AG08395 (cell line): Measurements from ENCODE around the gene PLEKHG5.
A peak's percentile ranks its signal among the peaks of the same experiment; 100 is the strongest.

ENCODE experiments used
- DNase-seq: peaks from one replicate; pipeline ENCODE4 v3.0.0; 2012; ENCODE audit warnings: mixed read lengths, low spot score

The PLEKHG5 gene

DNA sequence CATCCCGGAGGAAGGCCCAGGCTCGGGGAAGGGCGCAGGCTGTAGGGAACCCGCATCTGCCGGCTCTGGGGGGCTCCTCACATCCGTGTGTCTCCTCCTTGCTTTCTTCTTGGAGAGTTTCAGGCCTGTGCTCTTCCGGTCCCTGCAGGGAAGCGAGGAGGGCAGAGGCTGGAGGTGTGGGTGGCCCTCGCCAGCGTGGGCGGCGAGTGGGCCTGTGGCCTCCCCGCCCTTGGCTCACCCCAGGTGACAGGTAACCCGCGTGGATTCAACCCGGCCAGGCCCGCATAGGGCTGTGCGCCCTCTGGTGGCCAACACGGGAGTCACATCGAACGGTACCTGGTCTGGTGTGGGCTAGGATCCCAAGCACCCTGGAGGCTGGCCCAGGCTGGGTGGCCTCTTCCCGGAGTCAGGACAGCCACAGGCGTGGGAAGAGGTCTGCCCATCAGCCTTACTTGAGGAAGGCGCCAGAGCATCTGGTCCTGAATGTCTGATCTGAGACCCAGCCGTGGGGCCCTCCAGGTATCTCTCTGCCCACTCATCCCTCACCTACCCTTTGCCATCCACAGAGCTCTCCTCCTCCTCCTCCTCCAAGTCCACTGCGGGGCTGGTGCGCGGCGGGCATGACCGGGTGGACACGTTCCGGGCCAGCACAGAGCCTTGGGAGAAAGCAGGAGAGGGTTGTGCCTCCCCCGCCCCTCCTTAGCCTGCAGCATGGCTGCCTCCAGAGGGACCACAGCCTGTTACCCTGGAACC is 15.9 kb downstream of the PLEKHG5 start:
- peak; percentile 76 for DNase-seq

DNA sequence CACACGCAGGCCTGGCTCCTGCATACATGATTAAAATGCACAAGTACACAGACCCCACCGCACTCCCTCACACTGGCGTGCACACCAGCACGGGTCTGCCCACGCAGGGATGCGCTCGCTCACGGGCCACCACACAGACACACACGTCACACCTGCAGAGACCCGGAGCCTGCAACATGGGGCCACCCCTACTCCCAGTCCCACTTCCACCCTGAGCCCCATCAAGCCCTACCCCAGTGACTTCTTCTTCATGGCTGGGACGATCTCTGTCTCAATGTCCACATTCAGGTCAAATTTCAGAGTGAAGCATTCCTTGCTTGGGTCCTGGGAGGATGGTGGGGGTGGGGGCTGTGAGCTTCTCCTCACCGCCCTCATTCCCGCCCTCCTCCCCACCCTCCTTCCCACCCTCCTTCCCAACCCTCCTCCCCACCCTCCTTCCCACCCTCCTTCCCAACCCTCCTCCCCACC is 16.6 kb downstream of the PLEKHG5 start:
- DNase-seq, result no peak

DNA sequence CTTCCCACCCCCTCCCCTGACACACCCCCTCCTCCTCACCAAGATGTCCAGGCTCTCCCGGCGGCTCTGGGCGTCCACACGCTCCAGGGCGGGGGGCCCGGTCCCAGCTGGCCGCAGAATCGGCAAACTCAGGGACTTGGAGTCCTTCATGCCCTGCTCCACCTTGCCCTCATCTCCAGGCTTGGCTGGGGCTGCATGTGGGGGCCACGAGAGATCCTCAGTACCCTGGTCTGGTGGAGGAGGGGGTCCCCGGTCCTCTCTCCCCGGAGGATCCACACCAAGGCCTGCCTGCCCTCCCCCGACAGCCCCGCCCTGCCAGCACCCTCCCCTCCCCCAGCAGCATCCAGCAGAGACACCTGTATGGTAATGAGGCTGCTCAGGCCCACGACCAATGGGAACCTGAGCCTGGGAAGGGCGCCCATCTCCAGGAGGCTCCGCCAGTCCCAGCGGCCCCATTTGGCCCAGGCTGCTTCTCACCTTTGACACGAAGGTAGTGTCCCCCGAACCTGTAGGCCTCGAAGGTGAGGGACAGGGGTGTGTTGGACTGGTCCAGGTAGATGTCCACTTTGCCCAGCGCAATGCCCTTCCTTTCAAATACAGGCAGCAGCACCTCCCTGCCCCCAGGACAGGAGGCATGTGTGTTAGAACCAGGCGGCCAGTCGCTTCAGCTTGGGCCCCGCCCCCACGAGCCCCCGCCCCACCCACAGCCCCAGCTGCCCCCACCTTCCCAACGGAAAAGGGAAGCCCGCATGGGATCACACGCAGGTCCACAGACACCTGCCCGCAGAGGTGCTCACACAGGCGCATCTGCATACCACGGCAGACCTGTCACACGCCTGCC is 17.3 kb downstream of the PLEKHG5 start:
- DNase-seq, result no peak

DNA sequence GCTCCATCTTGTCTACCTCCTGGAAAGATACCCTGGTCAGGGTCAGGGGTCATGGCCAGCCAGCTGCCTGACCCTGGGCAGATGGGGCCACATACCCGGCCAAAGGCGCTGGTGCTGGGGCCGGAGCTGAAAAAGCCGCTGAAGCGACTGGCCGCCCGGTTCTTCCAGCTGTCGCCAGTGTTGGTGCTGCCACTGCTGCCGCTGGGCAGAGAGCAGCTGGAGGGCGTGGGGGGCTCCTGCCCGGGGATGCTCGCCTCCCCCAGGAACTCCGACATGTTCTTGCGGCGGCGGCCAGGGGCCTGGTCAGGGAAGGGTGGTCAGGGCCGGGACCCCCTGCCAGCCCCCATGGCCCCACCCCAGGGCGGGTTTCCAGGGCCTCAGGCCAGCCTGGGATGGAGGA is 18.3 kb downstream of the PLEKHG5 start:
- no peak for DNase-seq

DNA sequence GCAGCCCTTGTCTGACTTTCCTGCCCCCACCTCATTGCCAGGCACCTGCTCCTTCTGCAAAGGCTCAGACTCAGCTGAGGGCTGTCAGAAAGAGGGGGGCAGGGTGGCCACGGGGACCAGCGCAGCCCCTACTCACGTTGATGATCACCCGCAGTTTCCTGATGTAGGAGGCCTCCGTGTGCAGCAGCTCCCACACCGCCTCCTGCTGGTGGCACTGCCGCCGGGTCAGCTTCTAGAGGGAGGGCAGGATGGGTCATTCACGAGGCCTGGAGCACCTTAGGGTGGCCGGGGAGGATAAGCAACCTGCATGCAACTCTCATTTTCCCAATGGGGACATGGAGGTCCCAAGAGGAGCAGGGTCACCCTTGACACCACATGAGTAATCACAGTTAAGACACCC is 19.1 kb downstream of the PLEKHG5 start:
- no peak for DNase-seq

DNA sequence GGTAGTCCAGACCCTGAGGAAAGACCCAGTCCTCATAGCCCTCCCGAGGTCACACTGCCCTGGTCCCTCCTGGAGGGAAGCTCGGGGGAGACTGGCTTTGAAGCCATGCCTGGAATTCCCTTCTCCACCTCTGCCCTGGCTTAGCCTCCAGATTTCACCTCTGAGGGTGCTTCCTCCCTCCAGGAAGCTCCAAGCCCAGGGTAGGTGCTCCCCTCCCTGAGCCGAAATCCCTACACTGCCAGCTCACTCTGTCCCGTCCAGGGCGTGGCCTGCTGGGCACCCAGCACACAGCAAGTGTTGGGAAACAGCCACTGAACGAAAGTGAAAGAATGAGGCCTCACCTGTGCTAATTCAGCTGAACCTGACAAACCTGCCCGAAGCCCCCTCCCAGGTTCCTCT is 19.5 kb downstream of the PLEKHG5 start:
- no peak for DNase-seq

DNA sequence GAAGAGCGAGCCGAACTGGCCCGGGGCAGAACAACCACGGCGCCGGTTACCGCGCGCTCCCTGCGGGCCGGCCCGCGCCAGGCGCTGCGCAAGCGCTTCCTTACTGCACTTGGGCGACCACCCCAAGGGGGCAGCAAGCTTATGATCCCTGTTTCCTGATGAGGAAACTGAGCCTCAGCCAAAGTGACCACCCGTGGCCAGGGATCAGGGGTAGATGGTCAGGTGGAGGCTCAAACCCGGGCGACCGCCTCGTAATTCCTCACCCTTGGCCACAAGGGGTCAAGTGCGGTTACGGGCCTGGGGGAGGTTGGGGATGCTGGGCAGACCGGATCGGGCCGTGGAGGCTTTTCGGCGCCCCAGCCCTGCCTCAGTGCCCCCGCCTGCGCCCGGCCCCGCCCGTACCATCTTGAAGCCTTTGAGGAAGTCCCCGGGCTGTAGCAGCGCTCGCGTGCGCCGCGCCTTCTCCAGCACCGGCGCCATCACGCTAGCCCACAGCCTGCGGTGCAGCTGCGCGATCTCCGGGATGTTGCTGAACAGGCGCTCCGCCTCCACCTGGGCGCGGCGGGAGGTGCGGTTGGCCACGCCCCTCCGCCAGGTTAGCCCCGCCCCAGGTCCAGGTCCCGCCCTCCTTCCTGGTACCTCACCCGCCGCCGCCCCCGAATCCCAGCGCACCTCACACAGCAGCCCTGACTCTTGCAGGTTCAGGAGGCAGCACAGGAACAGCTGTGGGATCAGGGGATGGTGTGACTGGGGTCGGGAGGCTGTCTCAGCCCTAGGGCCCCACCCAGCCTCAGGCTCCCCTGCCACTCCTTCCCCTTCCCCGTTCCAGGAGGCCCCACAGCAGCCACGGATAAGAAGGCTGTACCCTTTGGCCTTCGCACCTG is 20.1 kb downstream of the PLEKHG5 start:
- DNase-seq, result no peak

DNA sequence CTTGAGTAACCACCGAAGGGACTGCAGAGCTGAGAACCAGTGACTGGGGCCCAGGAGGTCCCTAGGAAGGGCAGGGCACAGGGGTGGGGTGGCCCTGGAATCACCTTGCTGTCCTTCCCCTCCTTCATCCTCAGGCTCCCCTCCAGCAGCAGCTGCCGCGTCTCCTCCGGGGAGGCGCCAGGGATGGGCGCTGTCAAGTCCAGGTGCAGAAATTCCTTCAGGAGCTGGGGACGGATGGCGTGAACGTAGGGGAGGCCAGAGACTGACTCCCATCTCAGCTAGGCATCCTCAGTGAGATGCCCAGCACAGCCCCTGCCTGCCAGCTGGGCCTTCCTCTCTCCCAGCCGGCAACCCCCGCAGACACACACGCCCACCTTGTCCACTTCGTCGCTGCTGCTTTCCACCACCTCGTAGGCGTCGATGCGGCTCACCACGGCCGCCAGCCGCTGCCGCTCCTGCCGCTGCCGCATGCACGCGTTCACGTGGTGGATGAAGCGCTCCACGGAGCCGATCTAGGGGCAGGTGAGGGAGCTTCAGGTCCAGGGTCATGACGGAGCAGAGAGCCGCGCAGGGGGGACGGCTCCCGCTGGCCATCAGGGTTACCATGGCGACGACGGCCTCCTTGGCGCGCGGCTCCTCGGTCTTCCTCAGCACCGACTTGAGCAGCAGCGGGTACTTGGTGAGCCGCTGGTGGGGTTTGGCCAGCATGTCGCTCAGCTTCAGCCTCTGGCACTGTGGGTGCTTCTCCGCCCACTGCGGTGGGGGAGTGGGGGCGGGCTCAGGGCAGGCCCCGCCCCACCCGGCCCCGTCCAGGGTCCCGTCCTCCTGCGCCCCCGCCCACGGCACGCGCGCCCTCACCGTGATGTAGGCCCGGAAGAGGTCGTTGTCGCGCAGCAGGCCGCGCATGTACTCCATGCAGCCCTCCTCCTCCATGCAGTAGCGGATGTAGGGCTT is 21.1 kb downstream of the PLEKHG5 start:
- DNase-seq, result no peak

DNA sequence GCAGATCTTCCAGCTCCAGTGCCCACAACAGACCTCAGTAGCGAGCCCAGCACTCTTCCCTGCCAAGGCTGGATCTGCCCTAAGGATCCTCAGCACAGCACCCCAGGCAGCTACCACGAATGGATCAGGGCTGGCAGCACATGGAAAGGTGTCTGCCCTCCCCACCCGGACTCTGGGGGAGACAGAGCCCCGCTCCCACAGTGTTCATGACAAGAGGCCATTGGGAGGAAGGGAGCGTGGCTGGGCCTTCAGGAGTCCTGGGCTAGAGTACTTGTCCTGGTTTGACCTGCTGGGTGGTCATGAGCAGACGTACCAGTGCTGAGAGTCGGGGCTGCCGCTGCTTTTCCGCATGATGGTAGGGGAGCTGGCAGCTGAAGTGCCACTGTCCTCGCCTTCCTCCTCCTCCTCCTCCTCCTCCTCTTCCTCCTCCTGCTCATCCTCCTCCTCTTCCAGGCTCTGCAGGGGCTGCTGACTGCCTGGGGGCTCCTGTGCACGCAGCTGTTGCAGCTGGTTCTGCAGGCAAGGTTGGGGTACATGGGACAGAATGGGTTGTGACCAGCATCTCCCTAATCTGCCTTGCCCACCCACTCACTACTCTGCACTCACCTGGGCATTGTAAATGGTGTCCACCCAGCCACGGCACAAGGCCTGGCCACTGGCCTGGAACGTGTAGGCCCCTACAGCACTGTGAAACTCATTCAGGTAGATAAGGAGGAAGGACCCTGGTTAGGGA is 22.6 kb downstream of the PLEKHG5 start:
- no peak for DNase-seq

DNA sequence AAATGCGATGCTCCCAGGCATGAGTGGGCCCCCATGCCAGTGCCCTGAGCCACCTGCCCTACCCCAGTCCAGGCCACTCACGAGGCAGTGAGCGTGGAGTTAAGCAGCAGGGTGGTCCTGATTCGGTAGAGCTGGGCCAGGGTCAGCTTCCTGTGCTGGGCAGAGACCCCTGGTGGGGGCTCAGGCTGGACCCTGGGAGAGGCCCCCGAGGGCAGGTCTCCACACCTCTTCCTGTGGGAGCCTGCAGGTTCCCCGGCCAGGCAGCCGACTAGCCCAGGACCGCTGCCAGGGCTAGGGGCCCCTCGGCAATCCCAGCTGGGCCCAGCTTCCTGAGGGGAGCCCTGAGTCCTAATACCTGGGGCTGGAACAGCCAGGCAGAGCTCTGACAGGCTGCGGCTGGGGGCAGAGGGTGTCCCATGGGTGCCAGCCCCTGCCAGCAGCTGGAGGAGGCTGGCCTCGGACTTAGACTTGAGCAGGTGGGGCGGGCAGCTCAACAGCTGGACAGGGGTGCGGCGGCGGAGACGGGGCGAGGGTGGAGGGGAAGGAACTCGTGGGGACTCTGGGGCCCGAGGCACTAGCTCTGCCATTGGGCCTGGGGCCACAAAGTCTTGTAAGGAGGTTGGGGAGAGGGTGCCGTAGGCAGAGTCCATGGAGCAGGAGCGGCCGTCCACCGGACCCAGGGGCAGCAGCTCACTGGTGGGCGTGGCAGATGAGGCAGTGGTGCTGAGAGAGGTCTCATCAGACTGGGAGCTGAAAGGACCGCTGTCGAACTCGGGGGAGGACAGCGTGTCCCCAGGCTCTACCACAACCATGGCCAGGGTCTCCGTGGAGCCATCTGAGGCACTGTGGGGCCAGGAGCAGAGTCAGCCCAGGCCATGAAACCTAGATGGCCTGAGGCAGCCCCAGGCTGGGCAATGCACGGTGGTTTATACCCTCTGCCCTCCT is 23.5 kb downstream of the PLEKHG5 start:
- no peak for DNase-seq

DNA sequence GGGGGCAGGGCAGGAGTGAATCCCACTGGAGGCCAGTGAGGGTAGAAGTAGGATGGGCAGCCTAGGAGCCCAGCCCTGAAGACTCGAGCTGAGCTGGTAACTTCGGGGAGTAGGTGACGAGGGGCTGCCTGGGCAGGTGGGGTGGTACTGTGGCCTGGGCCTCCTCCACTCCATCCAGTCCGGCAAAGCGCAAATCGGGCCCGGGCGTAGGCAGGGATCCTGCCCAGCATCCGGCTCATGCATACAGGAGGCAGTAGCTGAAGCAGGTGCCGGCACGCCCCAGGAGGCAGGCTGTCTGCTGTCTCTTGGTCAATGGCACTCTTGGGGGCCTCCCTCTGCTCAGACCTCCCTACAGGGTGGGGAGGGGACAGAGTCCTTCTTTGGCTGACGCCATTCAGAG is 24.2 kb downstream of the PLEKHG5 start:
- no peak for DNase-seq

DNA sequence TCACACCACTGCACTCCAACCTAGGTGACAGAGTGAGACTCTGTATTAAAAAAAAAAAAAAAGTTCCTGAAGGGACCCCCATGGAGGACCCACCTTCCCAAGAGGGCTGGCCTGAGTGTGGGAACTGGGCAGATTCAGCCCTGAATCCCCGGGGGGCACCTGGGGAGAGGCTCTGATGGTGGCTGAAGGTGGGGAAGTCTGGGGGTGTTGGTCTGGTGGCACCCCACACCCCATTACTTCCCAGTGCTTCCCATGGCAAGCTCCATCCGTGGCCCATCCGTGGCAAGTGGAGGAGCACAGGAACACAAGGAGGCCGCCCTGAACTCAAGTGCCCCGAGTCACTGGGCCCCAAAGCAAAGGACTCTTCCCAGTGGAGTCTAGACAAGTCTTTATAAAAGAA is 24.7 kb downstream of the PLEKHG5 start:
- no peak for DNase-seq

DNA sequence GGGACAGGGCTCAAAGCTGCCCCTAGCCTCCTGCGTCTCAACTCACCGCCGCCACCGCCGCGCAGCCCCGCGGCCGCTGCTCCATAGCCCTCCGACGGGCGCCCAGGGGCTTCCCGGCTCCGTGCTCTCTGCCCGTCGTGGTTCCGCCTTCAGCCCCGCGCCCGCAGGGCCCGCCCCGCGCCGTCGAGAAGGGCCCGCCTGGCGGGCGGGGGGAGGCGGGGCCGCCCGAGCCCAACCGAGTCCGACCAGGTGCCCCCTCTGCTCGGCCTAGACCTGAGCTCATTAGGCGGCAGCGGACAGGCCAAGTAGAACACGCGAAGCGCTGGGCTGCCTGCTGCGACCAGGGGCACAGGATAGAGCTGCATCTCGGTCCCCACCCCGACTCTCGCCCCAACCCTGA is 25.4 kb downstream of the PLEKHG5 start, which contains the start of gene TNFRSF25:
Gene TNFRSF25 (minus strand): TSS at position 151 of the 400 bp plus-strand sequence. CDS start 66 bp downstream, at position 85.
- DNase-seq, result no peak

DNA sequence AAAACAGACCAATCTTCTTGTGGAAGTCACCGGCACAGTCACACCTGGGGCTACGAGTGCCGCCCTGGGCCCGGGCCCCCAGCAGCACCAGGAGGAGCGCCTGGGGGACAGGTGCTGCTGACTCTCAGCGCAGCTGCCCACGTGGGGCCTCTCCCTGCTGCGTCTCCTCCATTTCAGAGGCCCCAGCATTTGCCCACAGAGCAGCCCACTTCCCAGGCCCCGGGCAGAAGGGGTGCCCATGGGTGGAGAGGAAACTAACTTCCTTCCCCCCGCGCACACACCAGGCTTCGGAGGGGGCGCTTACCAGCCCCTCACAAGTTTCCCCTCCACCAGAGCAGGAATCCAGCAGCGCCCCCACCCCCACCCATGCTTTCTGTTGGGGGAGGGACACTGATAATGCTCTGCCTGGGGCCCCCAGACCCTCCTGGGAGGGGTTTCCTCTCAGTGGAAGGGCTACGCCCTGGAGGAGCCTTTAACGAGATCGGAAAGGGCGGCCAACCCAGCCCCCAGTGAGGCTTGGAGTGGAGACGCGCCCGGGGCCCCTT is 25.9 kb downstream of the PLEKHG5 start:
- no peak for DNase-seq

DNA sequence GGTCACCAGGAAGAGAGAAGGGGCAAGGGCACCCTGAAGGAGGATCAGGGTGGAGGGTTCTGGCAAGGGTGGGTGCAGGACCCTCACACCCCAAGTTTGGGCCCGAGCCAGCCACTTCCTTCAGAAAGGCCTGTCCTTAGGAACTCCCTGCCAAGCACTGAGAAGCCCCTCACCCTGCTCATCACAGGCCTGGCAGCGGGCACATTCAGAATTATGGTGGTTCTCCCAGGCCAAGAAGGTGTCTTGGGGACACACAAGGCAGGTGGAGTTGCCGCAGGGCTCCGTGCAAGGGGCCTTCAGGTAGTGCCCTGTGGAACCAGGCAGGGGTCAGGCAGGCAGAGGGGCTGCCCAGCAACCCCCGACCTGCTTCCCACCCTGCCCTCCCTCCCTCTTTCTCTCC is 26.6 kb downstream of the PLEKHG5 start:
- DNase-seq, result no peak

DNA sequence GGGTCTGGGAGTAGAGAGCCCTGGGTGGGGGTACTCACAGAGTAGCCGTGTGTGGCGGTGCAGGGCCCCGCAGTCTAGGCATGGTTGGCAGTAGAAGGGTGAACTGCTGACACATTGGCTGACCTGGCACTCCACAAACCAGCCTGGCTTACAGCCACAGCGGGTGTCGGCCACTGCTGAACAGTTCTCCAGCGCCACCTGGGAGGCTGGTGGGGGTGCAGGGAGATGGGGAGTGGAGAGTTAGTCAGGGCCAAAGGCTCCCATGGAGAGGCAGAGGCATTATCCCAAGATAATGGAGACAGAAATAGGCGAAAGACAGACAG is 27.0 kb downstream of the PLEKHG5 start:
- DNase-seq, result no peak

DNA sequence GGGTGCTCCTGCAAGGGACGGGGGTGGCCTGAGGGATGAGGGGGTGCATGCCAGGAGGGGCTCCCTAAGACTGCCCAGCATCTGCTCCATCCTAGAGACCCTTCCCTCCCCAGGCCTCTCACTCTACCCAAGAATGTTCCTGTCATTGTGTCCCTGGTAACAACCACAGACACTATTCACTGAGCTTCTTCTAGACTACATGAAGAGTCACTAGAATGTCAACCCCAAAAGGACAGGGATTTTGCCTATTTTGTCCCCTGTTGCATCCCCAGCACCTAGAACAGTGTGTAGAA is 28.4 kb downstream of the PLEKHG5 start:
- no peak for DNase-seq

DNA sequence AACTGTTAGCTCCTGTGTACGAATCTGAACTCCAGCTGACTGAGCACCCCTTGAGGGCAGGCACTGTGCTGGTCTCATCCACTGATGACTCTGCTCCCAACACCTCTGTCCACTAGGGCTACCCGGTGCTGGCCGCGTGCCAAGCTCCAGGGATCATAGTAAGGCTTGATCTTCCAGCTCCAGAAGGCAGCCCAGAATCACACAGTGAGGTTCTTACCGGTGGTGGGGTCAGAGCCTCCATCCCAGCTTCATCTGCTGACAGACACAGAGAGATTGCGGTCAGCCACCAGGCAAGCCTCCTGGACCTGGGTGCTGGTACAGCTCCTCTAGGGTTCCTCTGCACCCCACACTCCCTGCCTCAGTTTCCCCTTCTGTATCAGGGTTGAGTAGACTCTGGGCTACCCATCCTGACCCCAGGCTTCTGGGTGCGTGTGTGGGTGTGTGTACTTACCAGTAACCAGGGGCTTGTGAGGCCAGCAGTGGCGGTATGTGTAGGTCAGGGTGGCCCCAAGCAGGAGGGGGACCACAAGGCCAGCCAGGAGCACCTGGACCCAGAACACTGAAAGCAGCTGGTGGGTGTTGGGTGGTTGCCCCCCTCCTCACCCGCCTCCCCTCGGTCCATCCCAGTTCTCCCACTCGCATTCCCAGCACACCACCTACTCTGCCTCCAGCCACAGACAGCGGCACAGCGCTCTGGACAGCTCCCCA is 28.9 kb downstream of the PLEKHG5 start:
- DNase-seq, result no peak
